HCT116 (cell line): ENCODE data around the gene SLC10A3. TPM values are rescaled to one million over a fixed set of nuclear protein-coding genes. Genes with fewer than 3 reads are reported as not detected.

Experiments used
- ATAC-seq: fragments of 200-7000 bp; cut with Tn5 transposase; 2 replicates; pipeline ENCODE4 v1.9.1; 2020; ENCODE audit warnings: mild to moderate bottlenecking, moderate library complexity
- BruUV-seq: library from RNA; stranded (reverse); fragments of 400-500 nt; replicated peaks from 2 replicates; lab custom pipeline; 2021; lab: Mats Ljungman, UMichigan
- CTCF ChIA-PET: fragments of 300-600 bp; sonication (Branson Sonifier 250); formaldehyde crosslinking; loops from one replicate; lab custom pipeline; 2021; ENCODE audit warnings: antibody characterized with exemption; lab: Charles Lee
- POLR2A ChIA-PET: fragments of 300-600, 350-600 bp; sonication (Branson Sonifier 250); formaldehyde crosslinking; loops from one replicate; lab custom pipeline; 2021; ENCODE audit warnings: antibody characterized with exemption; lab: Charles Lee
- RAD21 ChIA-PET, 2 experiments: fragments of 300-600 bp; sonication (Branson Sonifier 250); formaldehyde crosslinking; loops; one replicate each; lab custom pipeline; 2023; ENCODE audit warnings: low total read pairs in 2 of 2; ENCODE audit not compliant: uncharacterized antibody in 2 of 2, unreplicated experiment in 2 of 2, low non-redundant PET in 1 of 2; lab: Charles Lee
- DNase-seq: peaks from one replicate; pipeline ENCODE4 v3.0.0-alpha.2; 2010; ENCODE audit warnings: low read depth, low spot score
- H2AFZ ChIP-seq: fragments of 200-600 bp; shearing (Covaris generic), sonication (generic); 2 replicates; pipeline ENCODE4 v1.6.1; 2017; ENCODE audit warnings: low read depth, mixed run types, mixed read lengths, antibody characterized with exemption, low read length; ENCODE audit not compliant: poor library complexity, severe bottlenecking
- H3K27ac ChIP-seq: 2 replicates; pipeline ENCODE4 v1.5.1; 2012; ENCODE audit warnings: low read depth, low read length
- H3K27me3 ChIP-seq: fragments of 200-600 bp; sonication (generic); 2 replicates; pipeline ENCODE4 v1.6.1; 2016; ENCODE audit warnings: mixed run types, low read length, mixed read lengths; ENCODE audit not compliant: insufficient read depth
- H3K36me3 ChIP-seq, 2 experiments: fragments of 200-500 bp in 1 of 2; fragments of 200-600 bp in 1 of 2; sonication (Bioruptor generic) in 1 of 2; sonication (generic) in 1 of 2; 2 replicates each; pipeline versions ENCODE4 v1.5.1 to v1.6.1; 2014 to 2016; ENCODE audit warnings: low read length in 2 of 2, inconsistent platforms in 1 of 2, mixed read lengths in 1 of 2, mixed run types in 1 of 2; ENCODE audit not compliant: insufficient read depth in 2 of 2, control insufficient read depth in 1 of 2
- H3K4me1 ChIP-seq, 2 experiments: fragments of 200-600 bp in 1 of 2; sonication (generic) in 1 of 2; 2 replicates each; pipeline versions ENCODE4 v1.5.1 to v1.6.1; 2012 to 2017; ENCODE audit warnings: low read length in 2 of 2, inconsistent platforms in 1 of 2, mild to moderate bottlenecking in 1 of 2, mixed read lengths in 1 of 2, mixed run types in 1 of 2, moderate library complexity in 1 of 2; ENCODE audit not compliant: insufficient read depth in 2 of 2, control insufficient read depth in 1 of 2
- H3K4me2 ChIP-seq: fragments of 200-600 bp; sonication (generic); 2 replicates; pipeline ENCODE4 v1.6.1; 2017; ENCODE audit warnings: mixed run types, low read length, mixed read lengths
- H3K4me3 ChIP-seq, 2 experiments: fragments of 200-600 bp in 1 of 2; sonication (generic) in 1 of 2; replicated peaks in 1 of 2; 2 replicates each; pipeline ENCODE4 v1.5.1; 2011 to 2016; ENCODE audit warnings: low read length in 2 of 2, control low read depth in 1 of 2, low read depth in 1 of 2, mild to moderate bottlenecking in 1 of 2, mixed read lengths in 1 of 2, mixed run types in 1 of 2
- H3K79me2 ChIP-seq: fragments of 200-600 bp; sonication (generic); 2 replicates; pipeline ENCODE4 v1.6.1; 2017; ENCODE audit warnings: mild to moderate bottlenecking, mixed run types, low read length, moderate library complexity, mixed read lengths; ENCODE audit not compliant: insufficient read depth
- H3K9ac ChIP-seq: fragments of 200-600 bp; sonication (generic); 2 replicates; pipeline ENCODE4 v1.6.1; 2016; ENCODE audit warnings: low read length, mixed read lengths
- H3K9me2 ChIP-seq: fragments of 200-600 bp; sonication (generic), shearing (Covaris generic); 2 replicates; pipeline ENCODE4 v1.6.1; 2017; ENCODE audit warnings: mixed run types, mild to moderate bottlenecking, moderate library complexity; ENCODE audit not compliant: insufficient read depth
- H3K9me3 ChIP-seq, 2 experiments: fragments of 200-500 bp in 1 of 2; fragments of 200-600 bp in 1 of 2; sonication (Bioruptor generic) in 1 of 2; sonication (generic) in 1 of 2; 2 replicates each; pipeline ENCODE4 v1.6.1; 2014 to 2017; ENCODE audit warnings: low read length in 2 of 2, mixed read lengths in 2 of 2, inconsistent platforms in 1 of 2, low read depth in 1 of 2, mild to moderate bottlenecking in 1 of 2, mixed run types in 1 of 2, moderate library complexity in 1 of 2; ENCODE audit not compliant: control insufficient read depth in 1 of 2, insufficient read depth in 1 of 2
- H4K20me1 ChIP-seq: fragments of 200-600 bp; sonication (generic), shearing (Covaris generic); 2 replicates; pipeline ENCODE4 v1.6.1; 2017; ENCODE audit warnings: mixed run types, mild to moderate bottlenecking, moderate library complexity; ENCODE audit not compliant: insufficient read depth
- CEBPB ChIP-seq: IDR thresholded peaks from 2 replicates; pipeline ENCODE4 v1.6.1; 2012; ENCODE audit warnings: low read depth
- ELF1 ChIP-seq: IDR thresholded peaks from 2 replicates; pipeline ENCODE4 v1.6.1; 2012; ENCODE audit warnings: low read depth, borderline replicate concordance
- JUND ChIP-seq: IDR thresholded peaks from 2 replicates; pipeline ENCODE4 v1.6.1; 2012
- RAD21 ChIP-seq: IDR thresholded peaks from 2 replicates; pipeline ENCODE4 v1.6.1; 2012; ENCODE audit warnings: low read depth, mild to moderate bottlenecking
- SP1 ChIP-seq: IDR thresholded peaks from 2 replicates; pipeline ENCODE4 v1.6.1; 2012; ENCODE audit warnings: low read depth
- TCF7L2 ChIP-seq: IDR thresholded peaks from 2 replicates; pipeline ENCODE4 v1.7.0; 2011; ENCODE audit warnings: borderline replicate concordance, inconsistent platforms; ENCODE audit not compliant: insufficient read depth, insufficient read length; ENCODE audit errors: extremely low read depth
- YY1 ChIP-seq: IDR thresholded peaks from 2 replicates; pipeline ENCODE4 v1.6.1; 2011; ENCODE audit warnings: low read length, low read depth, moderate library complexity, mild to moderate bottlenecking; ENCODE audit not compliant: insufficient replicate concordance; ENCODE audit errors: extremely low read depth
- ZNF274 ChIP-seq: fragments of 200-500 bp; sonication (Bioruptor generic); IDR thresholded peaks from 2 replicates; pipeline ENCODE4 v1.6.1; 2014; ENCODE audit warnings: mild to moderate bottlenecking, low read depth, low read length, inconsistent platforms
- intact Hi-C: fragments of 100-400 bp; cut with micrococcal nuclease; formaldehyde crosslinking; loops from 2 replicates; pipeline ENCODE4 v1.10.0; 2022
- total RNA-seq: library from RNA; stranded (reverse); gene quantifications from one replicate; pipeline ENCODE4 v1.2.1, GENCODE V29; 2021; ENCODE audit not compliant: unreplicated experiment
- TF ChIP-seq, protein P1 (sequence below), 3 experiments: fragments of 200-600 bp in 1 of 3; sonication (generic) in 1 of 3; IDR thresholded peaks in 2 of 3; conservative IDR thresholded peaks in 1 of 3; 2 replicates each; pipeline ENCODE4 v1.5.1; 2012 to 2017; ENCODE audit warnings: low read depth in 2 of 3, low read length in 2 of 3, antibody characterized with exemption in 1 of 3, borderline replicate concordance in 1 of 3, control low read depth in 1 of 3, mild to moderate bottlenecking in 1 of 3, mixed read lengths in 1 of 3, mixed run types in 1 of 3, moderate library complexity in 1 of 3; ENCODE audit not compliant: insufficient read depth in 1 of 3
- TF ChIP-seq, protein P2 (sequence below): IDR thresholded peaks from 2 replicates; pipeline ENCODE4 v1.6.1; 2011; ENCODE audit warnings: mild to moderate bottlenecking, low read length, moderate library complexity; ENCODE audit not compliant: insufficient replicate concordance; ENCODE audit errors: extremely low read depth

SLC10A3 gene
- total RNA-seq, 1 experiment from 2014 or later: 16.2 TPM

DNA sequence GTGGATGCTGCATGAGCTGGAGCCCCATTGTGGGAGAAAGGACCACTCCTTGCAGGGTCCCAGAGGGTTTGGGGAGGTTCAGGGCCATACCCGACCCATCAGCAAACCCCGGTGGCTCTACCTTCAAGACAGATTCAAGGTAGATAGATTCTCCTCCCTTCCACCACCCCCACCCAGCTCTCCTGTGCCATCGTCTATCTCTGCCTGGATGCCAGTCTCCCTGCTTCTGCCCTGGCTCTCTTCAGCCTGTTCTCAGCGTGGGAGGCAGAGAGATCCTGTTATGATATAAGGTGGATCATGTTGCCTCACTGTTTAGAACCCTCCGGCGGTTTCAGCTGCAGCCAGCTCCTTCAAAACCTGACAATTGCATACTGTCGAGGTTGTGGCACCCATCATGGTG lies 16.7 kb downstream of the SLC10A3 start:
- Histone ChIP-seq H3K79me2 (no peaks in the 10 kb centered on the region), H4K20me1 (no peaks in the 10 kb centered on the region), H3K36me3 (no peaks in the 10 kb centered on the region; a peak in 1 of 4 replicates), H2AFZ (no peak overlapping the region), H3K4me1 (no peaks in the 10 kb centered on the region), H3K4me3 (no peak overlapping the region), H3K4me2 (no peak overlapping the region), H3K9me3 (no peaks in the 10 kb centered on the region), H3K9me2 (no peaks in the 10 kb centered on the region), H3K9ac (no peak overlapping the region), H3K27ac (no peak overlapping the region), H3K27me3 (no peaks in the 10 kb centered on the region)
- no TSS peak for BruUV-seq
- no peak for ATAC-seq
- no peak for DNase-seq
- TF ChIP-seq YY1: no peak
- no peak for TF ChIP-seq CEBPB
- no peak for TF ChIP-seq ZNF274
- TF ChIP-seq TCF7L2: no peak
- TF ChIP-seq, protein P1, sequence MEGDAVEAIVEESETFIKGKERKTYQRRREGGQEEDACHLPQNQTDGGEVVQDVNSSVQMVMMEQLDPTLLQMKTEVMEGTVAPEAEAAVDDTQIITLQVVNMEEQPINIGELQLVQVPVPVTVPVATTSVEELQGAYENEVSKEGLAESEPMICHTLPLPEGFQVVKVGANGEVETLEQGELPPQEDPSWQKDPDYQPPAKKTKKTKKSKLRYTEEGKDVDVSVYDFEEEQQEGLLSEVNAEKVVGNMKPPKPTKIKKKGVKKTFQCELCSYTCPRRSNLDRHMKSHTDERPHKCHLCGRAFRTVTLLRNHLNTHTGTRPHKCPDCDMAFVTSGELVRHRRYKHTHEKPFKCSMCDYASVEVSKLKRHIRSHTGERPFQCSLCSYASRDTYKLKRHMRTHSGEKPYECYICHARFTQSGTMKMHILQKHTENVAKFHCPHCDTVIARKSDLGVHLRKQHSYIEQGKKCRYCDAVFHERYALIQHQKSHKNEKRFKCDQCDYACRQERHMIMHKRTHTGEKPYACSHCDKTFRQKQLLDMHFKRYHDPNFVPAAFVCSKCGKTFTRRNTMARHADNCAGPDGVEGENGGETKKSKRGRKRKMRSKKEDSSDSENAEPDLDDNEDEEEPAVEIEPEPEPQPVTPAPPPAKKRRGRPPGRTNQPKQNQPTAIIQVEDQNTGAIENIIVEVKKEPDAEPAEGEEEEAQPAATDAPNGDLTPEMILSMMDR (IDR thresholded peaks at IDR 0.05 in 2 of 3, conservative IDR thresholded peaks at IDR 0.05 in 1 of 3; ENCODE audit: borderline replicate concordance in 1 of 3, insufficient read depth in 1 of 3, low read depth in 2 of 3, low read length in 2 of 3): no peak
- TF ChIP-seq JUND: no peak
- TF ChIP-seq ELF1: no peak
- TF ChIP-seq RAD21: no peak
- no peak for TF ChIP-seq SP1
- TF ChIP-seq, protein P2, sequence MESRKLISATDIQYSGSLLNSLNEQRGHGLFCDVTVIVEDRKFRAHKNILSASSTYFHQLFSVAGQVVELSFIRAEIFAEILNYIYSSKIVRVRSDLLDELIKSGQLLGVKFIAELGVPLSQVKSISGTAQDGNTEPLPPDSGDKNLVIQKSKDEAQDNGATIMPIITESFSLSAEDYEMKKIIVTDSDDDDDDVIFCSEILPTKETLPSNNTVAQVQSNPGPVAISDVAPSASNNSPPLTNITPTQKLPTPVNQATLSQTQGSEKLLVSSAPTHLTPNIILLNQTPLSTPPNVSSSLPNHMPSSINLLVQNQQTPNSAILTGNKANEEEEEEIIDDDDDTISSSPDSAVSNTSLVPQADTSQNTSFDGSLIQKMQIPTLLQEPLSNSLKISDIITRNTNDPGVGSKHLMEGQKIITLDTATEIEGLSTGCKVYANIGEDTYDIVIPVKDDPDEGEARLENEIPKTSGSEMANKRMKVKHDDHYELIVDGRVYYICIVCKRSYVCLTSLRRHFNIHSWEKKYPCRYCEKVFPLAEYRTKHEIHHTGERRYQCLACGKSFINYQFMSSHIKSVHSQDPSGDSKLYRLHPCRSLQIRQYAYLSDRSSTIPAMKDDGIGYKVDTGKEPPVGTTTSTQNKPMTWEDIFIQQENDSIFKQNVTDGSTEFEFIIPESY: no peak
- ChIA-PET RAD21 (no interaction called here), POLR2A (no interaction called here), CTCF (no interaction called here)
- intact Hi-C loops: no loop called here
